HCT116 (cell line): ENCODE measurements around the gene FOXD4L3. TPM values are rescaled to one million over a fixed set of nuclear protein-coding genes. Genes with fewer than 3 reads are reported as not detected.
A peak's percentile ranks its signal among the peaks of the same experiment; 100 is the strongest.
"Not testable (repeated sequence)": the region's sequence is repeated elsewhere in the genome, so short reads cannot be mapped to it uniquely, and the experiment has no call there.

Experiments used
- ATAC-seq: fragments of 200-7000 bp; cut with Tn5 transposase; 2 replicates; pipeline ENCODE4 v1.9.1; 2020; ENCODE audit warnings: mild to moderate bottlenecking, moderate library complexity
- BruUV-seq: library from RNA; stranded (reverse); fragments of 400-500 nt; replicated peaks from 2 replicates; lab custom pipeline; 2021; lab: Mats Ljungman, UMichigan
- CTCF ChIA-PET: fragments of 300-600 bp; sonication (Branson Sonifier 250); formaldehyde crosslinking; loops from one replicate; lab custom pipeline; 2021; ENCODE audit warnings: antibody characterized with exemption; lab: Charles Lee
- POLR2A ChIA-PET: fragments of 300-600, 350-600 bp; sonication (Branson Sonifier 250); formaldehyde crosslinking; loops from one replicate; lab custom pipeline; 2021; ENCODE audit warnings: antibody characterized with exemption; lab: Charles Lee
- RAD21 ChIA-PET, 2 experiments: fragments of 300-600 bp; sonication (Branson Sonifier 250); formaldehyde crosslinking; loops; one replicate each; lab custom pipeline; 2023; ENCODE audit warnings: low total read pairs in 2 of 2; ENCODE audit not compliant: uncharacterized antibody in 2 of 2, unreplicated experiment in 2 of 2, low non-redundant PET in 1 of 2; lab: Charles Lee
- DNase-seq: peaks from one replicate; pipeline ENCODE4 v3.0.0-alpha.2; 2010; ENCODE audit warnings: low read depth, low spot score
- H2AFZ ChIP-seq: fragments of 200-600 bp; shearing (Covaris generic), sonication (generic); 2 replicates; pipeline ENCODE4 v1.6.1; 2017; ENCODE audit warnings: low read depth, mixed run types, mixed read lengths, antibody characterized with exemption, low read length; ENCODE audit not compliant: poor library complexity, severe bottlenecking
- H3K27ac ChIP-seq: 2 replicates; pipeline ENCODE4 v1.5.1; 2012; ENCODE audit warnings: low read depth, low read length
- H3K27me3 ChIP-seq: fragments of 200-600 bp; sonication (generic); 2 replicates; pipeline ENCODE4 v1.6.1; 2016; ENCODE audit warnings: mixed run types, low read length, mixed read lengths; ENCODE audit not compliant: insufficient read depth
- H3K36me3 ChIP-seq, 2 experiments: fragments of 200-500 bp in 1 of 2; fragments of 200-600 bp in 1 of 2; sonication (Bioruptor generic) in 1 of 2; sonication (generic) in 1 of 2; 2 replicates each; pipeline versions ENCODE4 v1.5.1 to v1.6.1; 2014 to 2016; ENCODE audit warnings: low read length in 2 of 2, inconsistent platforms in 1 of 2, mixed read lengths in 1 of 2, mixed run types in 1 of 2; ENCODE audit not compliant: insufficient read depth in 2 of 2, control insufficient read depth in 1 of 2
- H3K4me1 ChIP-seq, 2 experiments: fragments of 200-600 bp in 1 of 2; sonication (generic) in 1 of 2; 2 replicates each; pipeline versions ENCODE4 v1.5.1 to v1.6.1; 2012 to 2017; ENCODE audit warnings: low read length in 2 of 2, inconsistent platforms in 1 of 2, mild to moderate bottlenecking in 1 of 2, mixed read lengths in 1 of 2, mixed run types in 1 of 2, moderate library complexity in 1 of 2; ENCODE audit not compliant: insufficient read depth in 2 of 2, control insufficient read depth in 1 of 2
- H3K4me2 ChIP-seq: fragments of 200-600 bp; sonication (generic); 2 replicates; pipeline ENCODE4 v1.6.1; 2017; ENCODE audit warnings: mixed run types, low read length, mixed read lengths
- H3K4me3 ChIP-seq, 2 experiments: fragments of 200-600 bp in 1 of 2; sonication (generic) in 1 of 2; replicated peaks in 1 of 2; 2 replicates each; pipeline ENCODE4 v1.5.1; 2011 to 2016; ENCODE audit warnings: low read length in 2 of 2, control low read depth in 1 of 2, low read depth in 1 of 2, mild to moderate bottlenecking in 1 of 2, mixed read lengths in 1 of 2, mixed run types in 1 of 2
- H3K79me2 ChIP-seq: fragments of 200-600 bp; sonication (generic); 2 replicates; pipeline ENCODE4 v1.6.1; 2017; ENCODE audit warnings: mild to moderate bottlenecking, mixed run types, low read length, moderate library complexity, mixed read lengths; ENCODE audit not compliant: insufficient read depth
- H3K9ac ChIP-seq: fragments of 200-600 bp; sonication (generic); 2 replicates; pipeline ENCODE4 v1.6.1; 2016; ENCODE audit warnings: low read length, mixed read lengths
- H3K9me2 ChIP-seq: fragments of 200-600 bp; sonication (generic), shearing (Covaris generic); 2 replicates; pipeline ENCODE4 v1.6.1; 2017; ENCODE audit warnings: mixed run types, mild to moderate bottlenecking, moderate library complexity; ENCODE audit not compliant: insufficient read depth
- H3K9me3 ChIP-seq, 2 experiments: fragments of 200-500 bp in 1 of 2; fragments of 200-600 bp in 1 of 2; sonication (Bioruptor generic) in 1 of 2; sonication (generic) in 1 of 2; 2 replicates each; pipeline ENCODE4 v1.6.1; 2014 to 2017; ENCODE audit warnings: low read length in 2 of 2, mixed read lengths in 2 of 2, inconsistent platforms in 1 of 2, low read depth in 1 of 2, mild to moderate bottlenecking in 1 of 2, mixed run types in 1 of 2, moderate library complexity in 1 of 2; ENCODE audit not compliant: control insufficient read depth in 1 of 2, insufficient read depth in 1 of 2
- H4K20me1 ChIP-seq: fragments of 200-600 bp; sonication (generic), shearing (Covaris generic); 2 replicates; pipeline ENCODE4 v1.6.1; 2017; ENCODE audit warnings: mixed run types, mild to moderate bottlenecking, moderate library complexity; ENCODE audit not compliant: insufficient read depth
- intact Hi-C: fragments of 100-400 bp; cut with micrococcal nuclease; formaldehyde crosslinking; loops from 2 replicates; pipeline ENCODE4 v1.10.0; 2022
- total RNA-seq: library from RNA; stranded (reverse); gene quantifications from one replicate; pipeline ENCODE4 v1.2.1, GENCODE V29; 2021; ENCODE audit not compliant: unreplicated experiment

Gene FOXD4L3
- total RNA-seq, 1 experiment from 2014 or later: 0.25 TPM

DNA sequence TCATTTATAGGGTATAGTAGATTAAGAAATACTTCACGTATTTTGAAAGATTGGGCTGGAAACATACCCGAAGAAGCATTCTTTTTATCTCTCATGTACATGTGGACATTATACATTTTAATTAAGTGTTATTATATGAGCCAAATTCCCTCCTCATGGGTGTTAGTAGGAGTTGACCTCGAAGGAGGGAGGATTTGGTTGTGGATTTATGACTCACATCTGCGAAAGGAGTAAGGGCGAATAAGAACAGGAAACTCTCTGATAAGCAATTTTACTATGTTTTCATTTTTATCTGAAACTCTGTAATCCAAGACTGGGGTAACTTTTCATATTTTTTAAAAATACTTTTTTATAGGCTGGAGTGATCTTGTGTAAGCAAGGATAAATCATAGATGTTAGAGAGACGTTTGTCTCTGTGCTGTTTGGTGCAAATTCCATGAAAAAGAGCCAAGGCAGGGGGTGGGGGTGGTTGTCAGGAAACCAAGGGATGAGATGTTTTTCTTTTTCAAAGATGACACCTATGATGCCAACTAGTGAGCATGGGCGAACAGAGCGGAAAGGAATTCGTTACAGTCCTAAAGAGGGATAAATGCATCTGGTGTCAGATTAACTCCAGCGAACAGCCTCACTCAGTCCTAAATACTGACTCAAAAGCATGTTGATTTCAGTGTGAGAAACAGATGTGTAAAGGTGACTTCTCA lies 34.1 kb downstream of the FOXD4L3 start:
- H3K27ac ChIP-seq: not testable (repeated sequence)

DNA sequence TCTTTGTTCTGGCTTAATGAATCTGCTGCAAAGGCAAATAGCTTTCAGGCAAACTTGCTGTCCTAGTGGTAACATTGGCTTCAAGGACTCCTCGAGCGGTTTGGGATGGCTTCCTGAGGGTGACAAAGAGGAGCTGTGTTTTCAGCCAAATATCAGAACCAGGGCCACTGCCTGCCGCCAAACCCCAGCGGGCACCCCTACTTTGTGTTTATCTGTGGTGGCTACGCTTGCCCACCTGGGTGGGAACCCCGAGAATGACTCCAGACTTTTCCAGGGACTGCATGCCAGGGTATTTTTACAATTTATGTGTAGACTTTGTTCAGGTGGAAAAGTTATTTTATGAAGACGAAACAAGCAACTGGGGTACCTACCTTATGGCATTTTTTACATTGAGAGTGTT lies 35.3 kb downstream of the FOXD4L3 start:
- H3K79me2 ChIP-seq, intact Hi-C loops, RAD21 ChIA-PET, POLR2A ChIA-PET, H3K4me3 ChIP-seq, H3K9me3 ChIP-seq, H3K9ac ChIP-seq, BruUV-seq, H3K27me3 ChIP-seq, H3K36me3 ChIP-seq, H3K4me2 ChIP-seq, CTCF ChIA-PET, H3K4me1 ChIP-seq, ATAC-seq, DNase-seq, H2AFZ ChIP-seq, H3K9me2 ChIP-seq, H4K20me1 ChIP-seq, H3K27ac ChIP-seq: not testable (repeated sequence)

More for the DNA sequence above, 34.1 kb downstream of the FOXD4L3 start:
- ATAC-seq, H4K20me1 ChIP-seq, H3K9me3 ChIP-seq, H3K4me3 ChIP-seq, H3K9me2 ChIP-seq, BruUV-seq, H3K36me3 ChIP-seq, H3K9ac ChIP-seq, H3K27me3 ChIP-seq, POLR2A ChIA-PET, DNase-seq, H3K4me1 ChIP-seq, CTCF ChIA-PET, H2AFZ ChIP-seq, RAD21 ChIA-PET, H3K4me2 ChIP-seq, H3K79me2 ChIP-seq, intact Hi-C loops: not testable (repeated sequence)

DNA sequence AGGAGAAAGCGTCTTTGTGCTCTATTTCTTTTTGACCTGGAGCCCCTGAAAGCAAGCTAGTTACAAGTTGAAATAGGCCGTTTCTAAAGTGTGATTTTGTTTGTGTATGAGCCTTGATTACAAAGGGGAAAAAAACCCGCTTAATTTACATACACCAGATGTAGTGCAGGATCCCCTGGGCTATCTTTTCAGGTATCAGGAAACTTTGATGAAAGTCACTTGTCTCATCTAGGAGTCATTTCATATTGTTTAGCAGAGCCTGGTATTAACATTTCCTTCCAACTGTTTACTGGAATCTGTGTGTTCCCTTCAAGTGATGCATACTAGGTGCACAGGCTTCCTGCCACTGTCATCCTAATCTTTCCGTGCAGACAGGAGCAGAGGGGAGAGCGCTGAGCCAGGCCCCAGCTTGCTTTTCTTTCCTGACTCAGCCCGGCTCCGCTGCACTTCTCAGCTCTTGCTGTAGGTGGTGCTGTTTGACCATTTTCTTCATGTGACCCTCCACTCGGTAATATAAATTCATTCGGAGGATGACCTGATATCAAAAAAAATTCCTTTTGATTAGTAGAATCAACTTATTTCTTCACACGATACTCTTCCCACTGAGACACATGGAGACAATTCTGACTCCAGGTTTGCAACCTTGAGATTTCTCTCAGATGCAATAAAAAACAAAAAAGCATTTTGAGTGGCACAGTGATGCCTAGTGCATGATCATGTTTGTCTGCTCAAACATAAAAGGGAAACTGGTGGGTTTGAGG lies 39.8 kb downstream of the FOXD4L3 start:
- H3K9me2 ChIP-seq, H3K4me1 ChIP-seq, H3K36me3 ChIP-seq, BruUV-seq, RAD21 ChIA-PET, H3K9me3 ChIP-seq, POLR2A ChIA-PET, H4K20me1 ChIP-seq, H3K79me2 ChIP-seq, H3K27me3 ChIP-seq, H3K27ac ChIP-seq, H3K9ac ChIP-seq, H2AFZ ChIP-seq, DNase-seq, H3K4me2 ChIP-seq, H3K4me3 ChIP-seq: not testable (repeated sequence)
- CTCF ChIA-PET: interaction anchor here (1.2 to 1.6 kb wide), 2 partner anchors 166 to 226 kb away, joined by 3 to 8 read pairs; no protein-coding TSS in a partner anchor
- intact Hi-C loops: loop anchor here (10.0 kb wide), 1 partner anchor 222 kb away; no protein-coding TSS in a partner anchor
- peak; percentile 93 for ATAC-seq

DNA sequence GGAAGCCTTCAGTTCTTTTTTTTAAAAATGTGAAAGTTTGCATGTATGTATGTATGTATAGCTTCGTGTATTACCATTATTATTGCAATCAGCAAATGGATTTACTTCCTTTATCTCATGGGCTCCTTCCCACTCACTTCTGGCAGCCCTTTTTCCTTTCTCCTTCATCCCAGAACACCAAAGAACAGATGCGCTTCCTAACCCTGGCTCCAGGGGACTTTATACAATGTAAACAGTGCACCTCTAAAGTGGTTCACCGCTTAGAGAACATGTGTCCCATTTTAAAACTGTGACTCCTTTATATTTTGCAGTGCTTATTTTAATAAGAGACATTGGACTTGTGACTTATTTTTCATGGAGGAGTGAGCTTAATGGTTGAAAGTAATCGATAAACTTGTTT lies 40.6 kb downstream of the FOXD4L3 start:
- H3K9me2 ChIP-seq, H3K9me3 ChIP-seq, H4K20me1 ChIP-seq, H3K27ac ChIP-seq, H3K4me3 ChIP-seq, H3K4me2 ChIP-seq, H3K9ac ChIP-seq, DNase-seq, H3K4me1 ChIP-seq, BruUV-seq, H3K27me3 ChIP-seq, ATAC-seq, H3K79me2 ChIP-seq, H3K36me3 ChIP-seq, H2AFZ ChIP-seq, RAD21 ChIA-PET, POLR2A ChIA-PET: not testable (repeated sequence)
- CTCF ChIA-PET: interaction anchor here (0.7 to 1.6 kb wide), 3 partner anchors 75 to 225 kb away, joined by 3 to 8 read pairs (median 3); no protein-coding TSS in a partner anchor
- intact Hi-C loops: loop anchor here (10.0 kb wide), 1 partner anchor 222 kb away; no protein-coding TSS in a partner anchor
